Measurements from ENCODE around the gene CACTIN. TPM values are rescaled to one million over a fixed set of nuclear protein-coding genes. Genes with fewer than 3 reads are reported as not detected.

CACTIN gene
- total RNA-seq, 1 donor from 2014 or later, result 21.6 TPM

GRCh38 chr19:3613818-3614661 lies 12.6 kb downstream of the CACTIN start:
- FAIRE-seq, result no peak
- no peak for DNase-seq (ENCODE audit: low spot score in 2 of 2)

- no peak for FAIRE-seq
Measured at GRCh38 chr19:3612901-3613741, 13.5 kb downstream of the CACTIN start.

GRCh38 chr19:3612330-3612729 lies 14.3 kb downstream of the CACTIN start:
- no peak for FAIRE-seq
- DNase-seq (ENCODE audit: low spot score in 2 of 2), result no peak

More at GRCh38 chr19:3612901-3613741, 13.5 kb downstream of the CACTIN start:
- no peak for DNase-seq (ENCODE audit: low spot score in 2 of 2)

- FAIRE-seq, result no peak
- DNase-seq (ENCODE audit: low spot score in 2 of 2), result no peak
Measured at GRCh38 chr19:3611841-3612240, 14.7 kb downstream of the CACTIN start.

- no peak for DNase-seq (ENCODE audit: low spot score in 2 of 2)
- FAIRE-seq, result no peak
Measured at GRCh38 chr19:3610745-3611717, 15.6 kb downstream of the CACTIN start.

- FAIRE-seq, result no peak
- no peak for DNase-seq (ENCODE audit: low spot score in 2 of 2)
Measured at GRCh38 chr19:3609779-3610719, 16.5 kb downstream of the CACTIN start.

- FAIRE-seq (no peak), DNase-seq (ENCODE audit: low spot score in 2 of 2) (no peak)
Measured at GRCh38 chr19:3608750-3609322, 17.8 kb downstream of the CACTIN start.

- FAIRE-seq (no peak), DNase-seq (ENCODE audit: low spot score in 2 of 2) (no peak)
Measured at GRCh38 chr19:3608079-3608641, 18.4 kb downstream of the CACTIN start.

- no peak for DNase-seq (ENCODE audit: low spot score in 2 of 2)
- no peak for FAIRE-seq
Measured at GRCh38 chr19:3607303-3608078, 19.1 kb downstream of the CACTIN start.

GRCh38 chr19:3606690-3607289 lies 19.8 kb downstream of the CACTIN start, which contains the start of gene TBXA2R:
TBXA2R (minus strand) TSS chr19:3606875; CDS start chr19:3600634, 6,241 bp downstream.
- DNase-seq (ENCODE audit: low spot score in 2 of 2), result peak; percentile 75 to 81

GRCh38 chr19:3606174-3606689 lies 20.4 kb downstream of the CACTIN start:
- FAIRE-seq (no peak), DNase-seq (ENCODE audit: low spot score in 2 of 2) (no peak)

More at GRCh38 chr19:3606690-3607289, 19.8 kb downstream of the CACTIN start, which contains the start of gene TBXA2R:
- no peak for FAIRE-seq

GRCh38 chr19:3605770-3606169 lies 20.8 kb downstream of the CACTIN start:
- no peak for FAIRE-seq
- DNase-seq (ENCODE audit: low spot score in 2 of 2), result no peak

- no peak for FAIRE-seq
Measured at GRCh38 chr19:3605361-3605760, 21.2 kb downstream of the CACTIN start.

GRCh38 chr19:3604987-3605343 lies 21.6 kb downstream of the CACTIN start:
- no peak for DNase-seq (ENCODE audit: low spot score in 2 of 2)
- no peak for FAIRE-seq

More at GRCh38 chr19:3605361-3605760, 21.2 kb downstream of the CACTIN start:
- DNase-seq (ENCODE audit: low spot score in 2 of 2), result no peak

GRCh38 chr19:3604227-3604986 lies 22.2 kb downstream of the CACTIN start:
- FAIRE-seq, result no peak

More at GRCh38 chr19:3604227-3604986, 22.2 kb downstream of the CACTIN start:
- DNase-seq (ENCODE audit: low spot score in 2 of 2), result no peak
